HG02840 (cell line): Measurements from ENCODE around the gene USP5.
"Not testable (repeated sequence)": the region's sequence is repeated elsewhere in the genome, so short reads cannot be mapped to it uniquely, and the experiment has no call there.

Experiments
- ATAC-seq: cut with Tn5 transposase; IDR thresholded peaks from one replicate; pipeline ENCODE4 v1.9.1; 2021; ENCODE audit warnings: mild to moderate bottlenecking, moderate library complexity, moderate number of reproducible peaks; ENCODE audit not compliant: unreplicated experiment, low FRiP score

USP5 gene

DNA sequence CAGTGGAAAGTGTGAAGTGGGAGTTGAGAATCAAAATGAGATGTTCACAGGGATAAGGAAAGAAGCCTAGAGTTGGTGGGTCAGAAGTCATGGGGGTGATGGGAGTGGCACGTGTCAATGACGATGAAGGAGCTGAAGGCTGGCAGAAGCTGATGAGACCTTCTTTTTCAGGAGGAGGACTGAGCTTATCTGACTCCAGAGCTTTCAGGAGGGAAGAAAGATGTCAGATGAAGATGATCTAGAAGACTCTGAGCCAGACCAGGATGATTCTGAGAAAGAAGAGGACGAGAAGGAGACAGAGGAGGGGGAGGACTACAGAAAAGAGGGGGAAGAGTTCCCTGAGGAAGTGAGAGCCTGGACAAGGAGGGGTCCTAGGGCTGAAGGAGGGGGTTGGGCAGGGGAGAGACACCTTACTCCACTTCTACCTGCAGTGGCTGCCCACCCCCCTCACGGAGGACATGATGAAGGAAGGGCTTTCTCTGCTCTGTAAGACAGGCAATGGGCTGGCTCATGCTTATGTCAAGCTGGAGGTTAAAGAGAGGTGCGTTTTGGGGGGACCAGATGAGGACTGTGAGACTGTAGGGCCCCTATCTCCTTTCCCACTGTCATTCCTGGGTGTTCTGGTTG, 53.6 kb downstream of the USP5 start:
- ATAC-seq: no peak

GRCh38 chr12:6908141-6908540, 56.2 kb downstream of the USP5 start:
- ATAC-seq: not testable (repeated sequence)

- ATAC-seq: no peak
Observed at GRCh38 chr12:6909421-6910145, 57.6 kb downstream of the USP5 start.

GRCh38 chr12:6912164-6912935, 60.4 kb downstream of the USP5 start:
- no peak for ATAC-seq

DNA sequence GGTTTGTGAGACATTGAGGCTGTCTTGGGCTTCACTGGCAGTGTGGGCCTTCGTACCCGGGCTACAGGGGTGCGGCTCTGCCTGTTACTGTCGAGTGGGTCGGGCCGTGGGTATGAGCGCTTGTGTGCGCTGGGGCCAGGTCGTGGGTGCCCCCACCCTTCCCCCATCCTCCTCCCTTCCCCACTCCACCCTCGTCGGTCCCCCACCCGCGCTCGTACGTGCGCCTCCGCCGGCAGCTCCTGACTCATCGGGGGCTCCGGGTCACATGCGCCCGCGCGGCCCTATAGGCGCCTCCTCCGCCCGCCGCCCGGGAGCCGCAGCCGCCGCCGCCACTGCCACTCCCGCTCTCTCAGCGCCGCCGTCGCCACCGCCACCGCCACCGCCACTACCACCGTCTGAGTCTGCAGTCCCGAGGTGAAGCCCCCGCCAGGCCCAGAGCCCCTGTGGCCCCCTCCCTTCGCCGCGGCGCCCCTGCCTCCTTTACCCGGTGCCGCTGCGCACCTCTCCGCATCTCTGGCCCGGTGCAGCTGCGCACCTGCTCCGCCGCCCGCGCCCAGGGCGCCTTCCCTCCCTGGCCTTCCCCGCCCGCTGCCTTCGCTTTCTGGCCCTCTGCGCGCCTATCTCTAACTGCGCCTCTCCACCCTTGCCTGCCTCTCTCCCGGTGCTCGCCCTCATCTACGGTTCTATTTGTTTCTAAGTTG, 62.4 kb downstream of the USP5 start, which contains the start of gene ENO2:
ENO2 (plus strand) TSS at position 335 of the 701 bp plus-strand sequence. CDS start 1,253 bp downstream, outside the sequence.
- ATAC-seq: peak; percentile 53

- ATAC-seq: no peak
Observed at GRCh38 chr12:6914947-6915788, 63.2 kb downstream of the USP5 start.

- ATAC-seq: no peak
Observed at GRCh38 chr12:6915789-6916285, 63.9 kb downstream of the USP5 start.
